GM18499 (cell line): ENCODE measurements around the gene PPFIBP1.
"Not testable (repeated sequence)": the region's sequence is repeated elsewhere in the genome, so short reads cannot be mapped to it uniquely, and the experiment has no call there.

ENCODE experiments used
- ATAC-seq: cut with Tn5 transposase; IDR thresholded peaks from one replicate; pipeline ENCODE4 v1.9.1; 2021; ENCODE audit warnings: moderate number of reproducible peaks; ENCODE audit not compliant: insufficient read depth, unreplicated experiment

The PPFIBP1 gene

GRCh38 chr12:27615331-27615891, 91.4 kb downstream of the PPFIBP1 start:
- no peak for ATAC-seq

- no peak for ATAC-seq
These were observed 92.5 kb downstream of the PPFIBP1 start for GRCh38 chr12:27616356-27617142.

GRCh38 chr12:27618836-27619235, 94.8 kb downstream of the PPFIBP1 start:
- ATAC-seq = no peak

DNA sequence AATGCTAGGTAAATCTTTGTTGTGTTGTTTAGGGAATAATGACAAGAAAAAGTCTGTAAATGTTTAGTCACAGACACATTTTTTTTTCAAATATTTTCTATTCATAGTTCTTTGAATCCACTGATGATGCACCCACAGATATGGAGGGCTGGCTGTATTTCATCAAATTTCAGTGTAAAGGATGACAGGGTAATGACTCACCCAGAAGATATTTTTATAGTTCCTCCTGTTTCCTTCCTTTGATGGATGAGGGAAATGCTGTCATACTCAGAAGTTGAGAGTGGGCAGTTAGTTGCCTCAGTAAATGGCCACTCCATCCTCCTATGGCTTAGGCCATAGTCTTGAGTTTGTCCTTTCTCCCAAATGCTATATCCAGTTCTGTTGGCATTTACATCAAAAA, 95.3 kb downstream of the PPFIBP1 start:
- no peak for ATAC-seq

DNA sequence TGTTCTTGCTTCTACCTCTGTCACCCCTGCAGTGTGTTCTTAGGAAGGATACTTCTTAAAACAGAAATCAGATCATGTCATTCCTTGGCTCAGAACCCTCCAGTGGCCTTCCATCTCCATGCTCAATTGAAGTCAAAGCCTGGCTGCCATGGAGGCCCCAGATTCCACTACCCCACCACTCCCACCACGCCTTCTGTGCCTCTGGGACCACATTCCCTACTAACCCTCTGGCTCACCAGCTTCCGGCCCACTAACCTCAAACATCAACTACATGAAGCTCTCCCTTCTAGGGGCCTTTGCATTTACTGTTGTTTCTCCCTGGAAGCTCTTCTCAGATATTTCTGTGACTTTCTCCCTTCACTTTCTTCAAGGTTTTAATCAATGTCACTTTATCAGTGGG, 96.1 kb downstream of the PPFIBP1 start:
- no peak for ATAC-seq

GRCh38 chr12:27622436-27623195, 98.6 kb downstream of the PPFIBP1 start:
- no peak for ATAC-seq

- no peak for ATAC-seq
These were observed 99.6 kb downstream of the PPFIBP1 start for GRCh38 chr12:27623645-27624044.

DNA sequence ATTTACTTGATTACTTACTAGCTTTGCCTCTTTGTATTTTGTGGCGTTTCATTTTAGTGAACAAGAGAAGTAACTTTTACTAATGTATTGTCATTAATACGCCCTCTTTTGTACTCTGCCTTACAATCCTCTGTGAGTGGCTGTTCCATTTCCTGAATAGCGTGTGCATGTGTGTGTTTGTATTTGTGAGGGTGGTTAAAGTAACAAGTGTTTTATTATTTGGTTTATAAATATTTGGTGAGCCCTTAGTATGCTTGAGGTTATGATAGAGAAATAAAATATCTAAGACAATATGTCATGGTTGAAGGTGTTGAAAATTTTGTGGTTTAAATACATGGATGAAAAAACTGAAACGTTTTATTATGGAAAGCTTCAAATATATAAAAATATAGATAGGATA, 100.6 kb downstream of the PPFIBP1 start:
- ATAC-seq = no peak

DNA sequence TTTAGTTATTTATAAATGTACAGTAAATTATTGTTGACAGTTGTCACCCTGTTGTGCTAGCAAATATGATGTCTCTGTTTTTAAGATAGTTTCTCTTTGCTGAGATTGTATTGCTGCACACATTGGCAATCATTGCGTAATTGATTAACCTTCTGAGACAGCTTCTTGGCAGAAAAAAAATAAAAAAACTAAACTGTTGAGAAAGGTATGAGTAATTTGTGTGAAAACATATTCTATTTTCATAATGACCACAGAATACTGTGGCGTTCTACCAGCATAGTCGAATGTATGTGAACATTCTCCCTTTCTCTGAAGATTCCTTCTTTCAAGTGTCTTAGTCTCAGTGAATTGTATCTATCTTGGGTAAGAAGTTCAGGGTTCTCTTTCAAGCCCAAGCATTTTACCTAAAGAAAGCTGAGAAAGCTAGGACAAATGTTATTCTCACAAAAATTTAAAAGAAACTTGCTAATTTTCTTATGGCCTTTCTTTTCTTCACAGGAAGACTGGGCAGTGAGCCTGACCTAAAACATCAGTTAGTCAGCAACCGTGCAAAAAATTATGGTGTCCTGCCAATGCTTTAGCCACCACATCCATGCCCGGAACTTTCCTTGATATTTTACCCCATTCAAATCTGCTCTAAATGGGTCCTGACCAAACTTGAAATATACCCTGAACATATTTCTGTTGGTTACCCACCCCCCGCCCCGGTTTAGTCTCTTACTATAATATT, 103.3 kb downstream of the PPFIBP1 start:
- no peak for ATAC-seq

DNA sequence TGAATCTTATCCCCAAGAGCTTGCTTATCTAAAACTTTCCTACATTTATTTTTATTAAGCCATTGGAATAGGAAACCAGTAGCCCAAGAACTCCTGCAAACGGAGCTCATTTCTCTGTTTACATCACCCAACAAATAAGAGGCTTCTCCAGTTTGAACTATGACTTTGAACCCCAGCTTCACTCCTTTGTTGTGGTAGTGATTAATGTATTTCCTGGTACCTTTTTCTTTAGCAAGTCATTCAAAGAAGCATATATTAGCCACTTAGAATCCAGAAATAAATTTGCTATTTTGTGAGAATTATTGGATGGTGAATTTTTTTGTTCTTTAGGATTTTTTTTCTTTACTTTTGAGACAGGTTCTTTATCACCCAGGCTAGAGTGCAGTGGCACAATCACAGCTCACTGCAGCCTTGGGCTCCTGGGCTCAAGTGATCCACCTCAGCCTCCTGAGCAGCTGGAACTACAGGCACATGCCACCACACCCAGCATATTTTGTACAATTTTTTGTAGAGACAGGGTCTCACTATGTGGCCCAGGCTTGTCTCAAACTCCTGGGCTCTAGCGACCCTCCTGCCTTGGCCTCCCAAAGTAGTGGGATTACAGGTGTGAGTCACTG, 104.0 kb downstream of the PPFIBP1 start:
- not testable (repeated sequence) for ATAC-seq

- ATAC-seq = not testable (repeated sequence)
These were observed 106.2 kb downstream of the PPFIBP1 start for GRCh38 chr12:27630219-27630618.

GRCh38 chr12:27631365-27631764, 107.4 kb downstream of the PPFIBP1 start:
- no peak for ATAC-seq

GRCh38 chr12:27631813-27632491, 107.9 kb downstream of the PPFIBP1 start:
- no peak for ATAC-seq

DNA sequence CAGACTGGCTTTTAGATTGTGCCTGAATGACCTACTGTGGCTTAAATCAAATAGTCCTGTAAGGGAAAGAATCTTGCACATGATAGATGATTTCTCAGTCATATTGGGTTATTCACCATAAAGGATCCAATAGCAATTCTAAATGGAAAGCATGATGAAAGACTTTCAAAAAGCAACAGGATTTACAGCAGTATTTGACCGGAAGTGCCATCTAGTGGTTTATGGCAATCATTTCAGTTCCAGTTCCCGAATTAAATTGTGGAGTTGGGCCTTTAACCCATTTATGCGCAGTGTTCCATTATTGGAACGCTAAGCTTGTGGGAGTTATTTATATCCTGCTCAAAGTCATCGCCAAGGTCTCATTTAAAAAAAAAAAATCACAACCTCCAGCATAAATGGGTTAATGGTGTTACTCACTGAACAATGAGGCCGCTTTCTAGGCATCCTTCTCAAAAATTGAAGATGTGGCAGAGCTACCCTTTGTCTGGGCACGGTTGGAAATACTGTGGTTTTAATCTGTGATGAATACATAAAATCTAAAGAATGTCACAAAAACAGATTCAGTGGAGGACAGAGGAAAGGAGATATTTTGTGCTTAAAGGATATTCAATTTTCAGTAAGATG, 111.5 kb downstream of the PPFIBP1 start:
- ATAC-seq = no peak

DNA sequence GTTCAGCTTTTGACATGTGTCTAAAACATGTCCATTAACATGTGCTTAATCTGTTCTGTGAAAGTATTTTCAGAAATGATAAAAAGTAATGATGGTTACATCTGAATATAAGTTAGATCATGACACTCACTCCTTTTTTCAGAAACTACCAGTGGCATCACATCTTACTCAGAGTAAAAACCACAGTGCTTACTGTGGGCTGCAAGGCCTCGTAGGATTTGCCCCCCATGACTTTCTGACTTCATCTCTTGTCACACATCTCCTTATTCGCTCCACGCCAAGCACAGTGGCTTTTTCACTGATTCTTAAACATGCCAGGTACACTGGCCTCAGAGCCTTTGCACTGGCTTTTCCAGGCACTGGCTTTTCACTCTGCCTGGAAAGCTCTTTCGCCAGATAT, 112.6 kb downstream of the PPFIBP1 start:
- ATAC-seq = not testable (repeated sequence)

GRCh38 chr12:27637524-27637923, 113.5 kb downstream of the PPFIBP1 start:
- no peak for ATAC-seq

DNA sequence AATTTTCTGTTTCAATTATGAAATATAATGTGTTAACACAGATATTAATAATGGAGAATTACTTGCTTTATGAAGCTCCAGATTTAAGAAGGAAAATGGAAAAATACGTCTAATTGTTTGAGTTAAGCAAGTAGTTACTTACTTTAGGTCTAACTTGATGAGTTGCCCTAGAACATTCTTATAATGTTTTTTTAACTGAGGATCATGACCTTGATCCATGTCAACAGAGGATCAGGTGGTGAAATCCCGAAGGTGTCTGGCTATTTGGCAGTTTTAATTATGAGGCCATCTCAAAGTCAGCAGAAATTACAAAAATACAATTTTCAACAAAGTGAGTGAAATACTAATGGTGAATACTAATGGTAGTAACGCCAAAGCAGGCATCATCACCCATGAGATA, 115.3 kb downstream of the PPFIBP1 start:
- no peak for ATAC-seq

DNA sequence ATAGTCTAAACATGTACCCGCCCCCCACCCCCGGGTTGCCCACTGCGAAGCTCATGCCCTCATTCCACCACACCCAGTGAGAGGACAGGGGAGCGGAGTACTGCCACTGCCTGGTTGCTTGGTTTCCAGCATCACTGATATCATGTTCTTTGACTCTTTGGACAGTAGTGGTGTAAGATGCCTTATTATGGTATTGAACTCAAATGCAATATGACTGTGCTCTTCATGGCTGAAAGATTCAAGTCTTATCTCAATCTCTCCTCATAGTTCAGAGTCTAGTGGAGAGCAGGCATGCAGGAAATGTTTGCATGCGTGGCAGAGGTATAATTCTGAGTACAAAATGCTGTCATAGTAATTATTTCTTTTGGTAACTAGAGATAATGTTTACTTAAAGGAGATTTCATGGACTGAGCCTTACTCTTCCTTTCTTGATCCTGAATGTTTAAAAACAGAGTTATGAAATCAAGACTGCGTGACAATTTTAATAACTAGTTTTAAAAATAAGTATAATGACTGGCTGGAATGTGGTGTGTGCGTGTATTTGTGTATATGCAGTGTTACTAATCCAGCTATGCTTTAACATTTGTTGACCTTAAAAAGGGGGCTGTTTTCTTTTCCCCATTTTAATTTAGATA, 116.7 kb downstream of the PPFIBP1 start:
- ATAC-seq = not testable (repeated sequence)

GRCh38 chr12:27642361-27642760, 118.4 kb downstream of the PPFIBP1 start:
- not testable (repeated sequence) for ATAC-seq
